Stimulated activated naive CD8-positive, alpha-beta T cell treated with anti-CD3 and anti-CD28 coated beads, Interleukin-15, amount 100 ng/mL, for 72 hours (primary cell): ENCODE data around the gene WDR1.

Experiments used
- ATAC-seq: fragments of 150-1000 bp; cut with Tn5 transposase; 2 replicates; pipeline ENCODE4 v1.10.0; 2021; ENCODE audit warnings: mild to moderate bottlenecking, moderate library complexity
- DNase-seq, 2 donors: peaks; one replicate each; pipeline ENCODE4 v3.0.0; 2021 to 2022
- H3K27ac Mint-ChIP-seq, 2 donors: one replicate each; pipeline ENCODE4 v1.8.0; 2022; ENCODE audit warnings: mild to moderate bottlenecking in 2 of 2, mixed read lengths in 2 of 2, moderate library complexity in 2 of 2
- H3K27me3 Mint-ChIP-seq: one replicate; pipeline ENCODE4 v1.8.0; 2022; ENCODE audit warnings: mixed read lengths
- H3K4me1 Mint-ChIP-seq: one replicate; pipeline ENCODE4 v1.8.0; 2022; ENCODE audit warnings: mild to moderate bottlenecking, mixed read lengths
- H3K4me3 Mint-ChIP-seq, 2 donors: one replicate each; pipeline ENCODE4 v1.8.0; 2022; ENCODE audit warnings: mild to moderate bottlenecking in 2 of 2, mixed read lengths in 2 of 2, moderate library complexity in 1 of 2
- H3K9me3 Mint-ChIP-seq, 2 donors: one replicate each; pipeline ENCODE4 v1.8.0; 2022; ENCODE audit warnings: mixed read lengths in 2 of 2

WDR1 gene, protein sequence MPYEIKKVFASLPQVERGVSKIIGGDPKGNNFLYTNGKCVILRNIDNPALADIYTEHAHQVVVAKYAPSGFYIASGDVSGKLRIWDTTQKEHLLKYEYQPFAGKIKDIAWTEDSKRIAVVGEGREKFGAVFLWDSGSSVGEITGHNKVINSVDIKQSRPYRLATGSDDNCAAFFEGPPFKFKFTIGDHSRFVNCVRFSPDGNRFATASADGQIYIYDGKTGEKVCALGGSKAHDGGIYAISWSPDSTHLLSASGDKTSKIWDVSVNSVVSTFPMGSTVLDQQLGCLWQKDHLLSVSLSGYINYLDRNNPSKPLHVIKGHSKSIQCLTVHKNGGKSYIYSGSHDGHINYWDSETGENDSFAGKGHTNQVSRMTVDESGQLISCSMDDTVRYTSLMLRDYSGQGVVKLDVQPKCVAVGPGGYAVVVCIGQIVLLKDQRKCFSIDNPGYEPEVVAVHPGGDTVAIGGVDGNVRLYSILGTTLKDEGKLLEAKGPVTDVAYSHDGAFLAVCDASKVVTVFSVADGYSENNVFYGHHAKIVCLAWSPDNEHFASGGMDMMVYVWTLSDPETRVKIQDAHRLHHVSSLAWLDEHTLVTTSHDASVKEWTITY

DNA sequence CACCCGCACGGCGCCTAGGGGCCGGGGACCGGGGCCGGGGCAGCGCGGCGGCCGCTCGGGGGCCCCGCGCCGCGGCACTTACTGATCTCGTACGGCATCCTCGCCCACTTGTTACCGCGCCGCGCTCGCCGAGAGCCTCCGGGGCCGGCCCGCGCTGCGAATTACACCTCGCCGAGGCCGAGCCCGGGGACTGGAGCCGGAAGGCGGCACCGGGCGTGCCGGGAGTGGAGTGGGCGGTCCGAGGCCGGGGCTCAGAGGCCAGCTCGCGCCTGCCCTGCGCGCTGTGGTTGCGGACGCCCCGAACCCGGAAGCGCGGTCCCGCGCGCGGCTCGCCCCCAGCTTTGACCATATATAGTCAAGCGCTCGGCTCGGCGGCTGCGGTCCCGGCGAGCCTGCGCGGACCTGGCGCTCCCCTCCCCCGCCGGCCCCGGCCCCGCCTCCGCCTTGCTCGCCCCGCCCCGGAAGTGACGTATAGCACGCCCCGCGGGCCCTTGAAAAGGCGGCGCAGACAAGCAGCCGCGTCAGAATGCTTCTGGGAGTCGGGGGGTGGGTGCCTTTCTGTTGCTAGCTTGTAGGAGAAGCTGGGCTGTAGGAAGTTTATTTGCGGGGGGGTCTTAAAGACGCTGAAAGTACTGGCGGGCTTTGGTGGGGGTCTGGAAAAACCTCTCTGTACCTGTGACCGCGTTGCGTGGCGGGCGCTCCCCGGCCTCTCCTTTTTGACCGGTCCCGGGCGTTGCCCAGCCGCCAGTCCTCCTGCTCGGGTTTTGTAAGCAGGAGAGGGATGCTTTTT, at the start of gene WDR1:
Gene WDR1 (minus strand): TSS at position 231 of the 790 bp plus-strand sequence. CDS start 133 bp downstream, at position 98.
- Mint-ChIP-seq H3K27ac (peak within 1 kb of the TSS; percentile 94), H3K4me3 (peak within 1 kb of the TSS; percentile 93 to 94), H3K9me3 (no peaks in the 10 kb centered on the region), H3K4me1 (peaks cover 90% of the 10 kb centered on the region), H3K27me3 (no peaks in the 10 kb centered on the region)
- ATAC-seq: peak; percentile 85
- peak; percentile 91 to 92 for DNase-seq

DNA sequence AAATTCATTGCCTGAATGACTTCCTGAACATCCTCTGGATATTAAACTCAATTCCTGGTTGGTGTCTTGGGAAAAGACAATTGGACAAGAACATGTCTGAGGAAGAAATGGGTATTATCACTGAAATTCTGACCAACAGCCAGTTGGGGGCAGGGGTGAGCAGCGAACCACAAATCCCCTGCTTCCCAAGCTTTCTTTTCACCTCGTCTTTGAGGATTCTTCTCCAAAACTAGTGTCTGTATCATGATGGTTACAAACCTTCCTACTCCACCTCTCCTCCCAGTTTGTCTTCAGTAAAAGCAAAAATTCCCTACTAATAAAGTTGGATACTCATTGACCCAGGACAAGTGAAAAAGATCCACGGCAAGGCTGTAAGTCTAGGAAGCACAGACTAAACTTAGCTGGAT, 48.3 kb upstream of the WDR1 start:
- DNase-seq (no peak), ATAC-seq (no peak)
- H3K27ac Mint-ChIP-seq: no peak overlapping the region
- H3K4me1 Mint-ChIP-seq: peaks cover 15% of the 10 kb centered on the region
- H3K4me3 Mint-ChIP-seq: no peak overlapping the region
- no peaks in the 10 kb centered on the region for H3K27me3 Mint-ChIP-seq
- no peaks in the 10 kb centered on the region for H3K9me3 Mint-ChIP-seq

DNA sequence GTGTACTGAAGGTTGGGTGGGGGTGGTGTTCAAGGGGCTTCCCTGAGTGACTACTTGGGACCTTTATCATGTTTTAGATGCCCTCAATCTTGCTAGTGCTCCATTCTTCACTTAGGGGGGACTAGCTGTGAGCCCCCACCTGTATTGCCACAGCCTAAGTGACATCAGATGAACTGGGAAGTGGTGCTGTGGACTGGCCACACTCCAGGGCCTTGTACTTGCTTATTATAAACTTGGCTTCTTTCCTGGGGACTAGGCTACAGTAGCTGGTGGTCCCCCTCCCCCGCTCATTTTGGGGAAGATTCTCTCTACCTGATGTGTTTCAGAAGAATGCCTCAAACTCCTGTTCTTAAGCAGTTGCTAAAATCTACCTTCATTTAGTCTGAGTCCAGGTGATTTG, 46.7 kb upstream of the WDR1 start:
- ATAC-seq: no peak
- H3K4me1 Mint-ChIP-seq: peaks cover 23% of the 10 kb centered on the region
- no peak for DNase-seq
- no peaks in the 10 kb centered on the region for H3K9me3 Mint-ChIP-seq
- no peak overlapping the region for H3K27ac Mint-ChIP-seq
- no peak overlapping the region for H3K4me3 Mint-ChIP-seq
- H3K27me3 Mint-ChIP-seq: no peaks in the 10 kb centered on the region

DNA sequence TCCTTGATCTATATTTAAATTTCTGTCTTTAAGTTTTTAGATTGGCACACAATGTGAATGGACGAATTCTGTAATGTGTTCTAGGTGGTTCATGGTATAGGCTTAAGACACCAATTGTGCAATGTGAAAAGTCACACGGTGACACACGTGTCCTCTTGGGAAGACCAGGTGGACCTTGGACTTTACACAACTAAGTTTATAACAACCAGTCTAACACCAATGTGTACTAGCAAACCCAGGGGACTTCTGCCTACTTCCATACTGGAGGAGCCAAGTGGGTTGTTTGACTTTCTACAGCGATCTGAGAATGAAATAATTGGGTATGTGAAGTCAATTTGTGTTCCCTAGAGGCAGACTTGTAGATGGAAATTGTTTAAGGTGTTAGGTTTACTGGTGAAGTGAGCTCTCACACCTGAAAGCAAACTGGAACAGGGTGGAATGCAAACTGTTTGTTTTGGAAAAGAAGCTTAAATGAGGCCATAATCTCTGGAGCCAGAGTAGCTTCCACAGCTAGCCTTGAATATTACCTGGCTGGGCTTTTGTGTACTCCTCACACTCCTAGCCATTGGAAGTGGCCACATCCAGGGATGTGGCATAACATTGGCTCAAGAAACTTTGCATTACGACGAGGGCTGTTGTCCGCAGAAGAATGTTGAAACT, 45.9 kb upstream of the WDR1 start:
- Mint-ChIP-seq H3K9me3 (no peaks in the 10 kb centered on the region), H3K27ac (no peak overlapping the region), H3K4me1 (peaks cover 30% of the 10 kb centered on the region), H3K27me3 (no peaks in the 10 kb centered on the region), H3K4me3 (no peak overlapping the region)
- DNase-seq: no peak
- no peak for ATAC-seq

DNA sequence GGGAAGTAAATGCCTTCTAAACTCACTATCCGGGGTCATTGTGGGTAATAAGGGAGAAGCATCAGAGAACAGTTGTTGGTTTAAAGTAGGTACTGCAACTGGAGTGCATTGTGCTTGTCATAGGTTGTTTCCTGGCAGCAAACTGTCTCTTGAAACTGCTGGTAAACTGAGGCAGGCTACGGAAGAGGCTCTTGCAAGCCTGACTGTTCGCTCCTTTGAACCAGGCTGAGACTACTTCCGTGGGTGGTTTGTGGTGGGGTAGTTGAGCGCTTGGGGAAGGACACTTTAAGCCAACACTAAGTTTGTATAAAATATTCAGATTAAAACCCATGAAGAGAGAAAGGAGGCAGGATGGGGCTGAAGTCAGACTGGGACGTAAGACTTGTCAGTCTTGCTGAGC, 45.2 kb upstream of the WDR1 start:
- Mint-ChIP-seq H3K4me1 (peaks cover 31% of the 10 kb centered on the region), H3K4me3 (no peak overlapping the region), H3K27me3 (no peaks in the 10 kb centered on the region), H3K27ac (no peak overlapping the region), H3K9me3 (no peaks in the 10 kb centered on the region)
- ATAC-seq (peak; percentile 88), DNase-seq (peak; percentile 21 to 54)

DNA sequence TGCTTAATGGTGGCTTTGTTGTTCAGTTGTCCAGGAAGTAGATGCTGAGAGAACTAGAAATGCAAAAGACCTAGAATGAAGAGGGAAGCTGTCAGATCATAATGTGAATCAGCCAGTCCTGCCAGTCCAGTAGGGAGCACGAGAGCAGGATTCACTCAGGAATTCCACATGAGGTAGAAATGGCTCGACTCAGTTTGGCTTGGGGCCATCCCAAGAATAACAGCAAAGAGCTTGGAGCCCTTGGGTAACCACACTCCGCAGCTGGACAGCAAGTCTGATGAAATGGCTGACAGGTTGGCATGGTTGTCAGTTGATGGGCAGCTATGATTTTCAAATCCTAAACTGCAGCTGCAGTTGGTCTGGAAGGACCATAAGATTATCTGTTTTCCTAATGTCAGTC, 44.5 kb upstream of the WDR1 start:
- Mint-ChIP-seq H3K27ac (no peak overlapping the region), H3K9me3 (no peaks in the 10 kb centered on the region), H3K27me3 (no peaks in the 10 kb centered on the region), H3K4me1 (peaks cover 31% of the 10 kb centered on the region), H3K4me3 (no peak overlapping the region)
- ATAC-seq (no peak), DNase-seq (no peak)

DNA sequence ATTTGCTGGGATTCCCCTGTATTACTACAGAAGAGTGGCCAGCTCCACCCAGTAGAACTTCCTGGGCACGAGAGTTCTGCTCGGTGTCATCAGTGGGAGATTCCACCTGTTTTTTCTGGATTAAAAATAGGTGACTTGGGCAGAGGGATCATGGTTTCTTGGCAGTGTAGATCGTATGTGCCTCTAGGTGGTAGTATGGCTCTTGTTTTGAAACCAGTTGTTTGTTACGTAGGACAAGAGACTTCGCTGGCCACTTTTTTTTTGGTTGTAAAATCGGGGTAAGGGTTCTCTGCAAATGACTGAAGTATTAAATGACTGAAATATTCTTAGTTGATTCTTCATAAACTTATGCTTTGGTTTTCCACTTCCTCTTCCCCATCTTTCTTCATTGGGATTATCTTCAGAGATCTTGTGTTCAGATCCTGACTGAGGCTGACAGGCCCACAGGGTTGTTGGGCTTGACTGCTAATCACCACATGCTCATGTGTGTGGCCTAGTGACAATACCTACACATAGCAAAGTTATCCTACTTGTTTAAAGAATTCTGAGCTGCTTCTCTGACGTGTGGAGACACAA, 43.8 kb upstream of the WDR1 start:
- H3K4me1 Mint-ChIP-seq: peaks cover 31% of the 10 kb centered on the region
- H3K27ac Mint-ChIP-seq: peak overlapping the region in 1 of 2 donors; percentile 77
- no peaks in the 10 kb centered on the region for H3K27me3 Mint-ChIP-seq
- H3K9me3 Mint-ChIP-seq: no peaks in the 10 kb centered on the region
- ATAC-seq (no peak), DNase-seq (no peak)
- no peak overlapping the region for H3K4me3 Mint-ChIP-seq

DNA sequence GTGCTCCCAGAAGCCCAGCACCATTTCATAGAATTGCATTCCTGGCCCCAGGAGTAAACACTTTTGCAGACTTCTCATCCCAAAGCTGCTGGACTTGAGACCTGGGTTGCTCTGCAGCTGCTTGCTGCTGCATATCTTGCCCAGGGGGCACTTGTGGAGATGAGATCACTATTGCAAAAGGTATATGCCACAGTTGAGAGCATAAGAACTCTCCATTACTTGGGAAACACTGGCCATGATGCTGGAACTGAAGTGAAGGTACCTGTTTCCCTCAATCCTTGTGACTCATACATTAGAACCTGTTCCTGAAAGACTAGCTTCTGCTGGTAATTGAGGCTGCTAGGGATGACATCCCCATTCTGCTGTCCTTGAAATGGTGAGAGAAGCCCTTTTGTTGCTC, 43.1 kb upstream of the WDR1 start:
- H3K27ac Mint-ChIP-seq: no peak overlapping the region
- ATAC-seq (no peak), DNase-seq (no peak)
- H3K4me3 Mint-ChIP-seq: no peak overlapping the region
- peaks cover 31% of the 10 kb centered on the region for H3K4me1 Mint-ChIP-seq
- H3K9me3 Mint-ChIP-seq: no peaks in the 10 kb centered on the region
- H3K27me3 Mint-ChIP-seq: no peaks in the 10 kb centered on the region

DNA sequence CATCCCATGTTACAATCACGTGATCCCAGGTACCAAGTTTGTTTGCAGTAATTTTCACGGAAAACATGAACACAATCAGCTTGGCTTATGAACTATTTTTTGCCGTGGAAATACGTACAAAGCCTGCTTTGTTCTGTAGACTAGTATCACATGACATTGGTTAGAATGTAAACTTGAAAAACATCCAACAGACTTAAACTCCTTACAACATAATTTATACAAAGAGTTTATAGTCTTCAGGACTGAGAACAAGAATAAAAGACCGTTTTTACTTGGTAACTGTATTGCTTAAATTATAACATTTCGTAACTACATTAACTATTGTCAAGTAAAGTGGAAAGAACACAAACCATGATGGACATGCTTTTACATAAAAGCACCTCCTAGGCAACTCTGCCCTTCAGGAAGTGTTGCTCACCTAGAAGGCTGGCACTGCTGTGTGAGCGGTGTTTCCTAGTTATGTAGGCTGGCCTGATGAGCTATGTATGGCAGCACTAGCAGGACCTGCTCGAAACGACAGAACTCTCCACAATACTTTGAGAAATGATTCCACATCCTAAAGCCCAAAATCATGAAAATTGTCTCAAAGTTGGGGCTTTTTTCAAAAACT, 41.8 kb upstream of the WDR1 start:
- no peak for DNase-seq
- H3K4me3 Mint-ChIP-seq: no peak overlapping the region
- H3K27ac Mint-ChIP-seq: no peak overlapping the region
- H3K4me1 Mint-ChIP-seq: peaks cover 31% of the 10 kb centered on the region
- no peaks in the 10 kb centered on the region for H3K27me3 Mint-ChIP-seq
- H3K9me3 Mint-ChIP-seq: no peaks in the 10 kb centered on the region
- ATAC-seq: no peak

DNA sequence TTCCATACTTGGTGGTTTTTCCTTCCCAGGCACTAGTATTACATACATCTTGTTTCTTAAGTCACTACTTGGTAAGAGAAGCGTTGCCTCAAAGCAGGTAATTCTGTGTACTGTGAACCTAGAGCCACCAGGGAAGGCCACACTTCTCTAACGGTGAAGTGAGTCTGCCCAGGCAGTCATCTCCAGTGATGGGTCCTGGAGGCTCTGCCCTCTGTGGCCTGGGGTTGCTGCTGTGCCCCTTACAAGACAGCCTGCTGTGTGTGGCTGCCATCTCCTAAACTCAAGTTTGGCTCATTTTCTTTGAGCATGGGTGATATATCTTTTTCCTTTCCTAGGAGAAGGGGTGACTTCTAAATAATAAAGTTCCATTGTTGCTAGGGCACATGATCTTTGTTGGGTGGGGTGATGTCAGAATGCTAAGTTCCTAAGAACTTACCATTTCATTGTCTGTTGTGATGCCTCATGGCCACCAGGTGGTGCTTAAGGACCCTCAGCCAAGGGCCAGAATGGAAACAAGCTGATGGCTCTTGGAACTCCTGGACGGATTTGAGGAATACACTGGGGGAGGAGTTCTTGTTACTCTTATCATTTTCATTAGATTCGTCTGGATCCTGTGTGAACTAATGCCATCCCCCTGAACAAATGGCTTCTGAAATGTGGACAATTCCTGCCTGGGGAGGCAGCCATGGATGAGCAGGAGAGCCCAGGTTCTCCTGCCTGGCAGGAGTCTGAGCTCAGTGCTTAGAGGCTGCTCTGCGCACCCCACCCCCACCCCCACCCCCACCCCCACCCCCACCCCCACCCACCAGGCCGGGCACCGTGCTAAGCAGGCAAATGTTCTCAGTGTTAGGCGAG, 41.1 kb upstream of the WDR1 start:
- Mint-ChIP-seq H3K27ac (no peak overlapping the region), H3K4me1 (peaks cover 31% of the 10 kb centered on the region), H3K9me3 (no peaks in the 10 kb centered on the region), H3K4me3 (no peak overlapping the region), H3K27me3 (no peaks in the 10 kb centered on the region)
- ATAC-seq (peak; percentile 41), DNase-seq (peak; percentile 24 to 39)

DNA sequence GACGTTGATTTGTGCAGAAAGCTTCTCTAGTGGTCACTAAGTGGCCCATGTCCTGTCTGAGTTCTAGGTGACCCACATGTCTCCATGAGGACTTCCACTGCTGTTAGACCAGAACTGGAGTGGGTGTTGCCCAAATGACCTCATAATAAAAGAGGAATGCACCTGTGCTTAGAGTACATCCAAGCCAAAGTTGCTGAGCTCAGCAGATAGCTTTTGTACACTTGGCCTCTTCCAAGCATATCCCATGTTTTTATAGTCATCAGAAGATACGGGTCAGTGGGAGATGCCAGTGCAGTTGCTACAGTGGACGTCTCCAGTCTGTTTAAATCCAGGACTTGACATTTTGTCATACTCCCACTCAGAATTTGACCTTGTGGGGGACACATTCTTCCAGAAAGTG, 37.6 kb upstream of the WDR1 start:
- no peaks in the 10 kb centered on the region for H3K9me3 Mint-ChIP-seq
- no peak overlapping the region for H3K27ac Mint-ChIP-seq
- no peak for ATAC-seq
- no peak overlapping the region for H3K4me3 Mint-ChIP-seq
- H3K27me3 Mint-ChIP-seq: no peaks in the 10 kb centered on the region
- DNase-seq: no peak
- peaks cover 16% of the 10 kb centered on the region for H3K4me1 Mint-ChIP-seq

DNA sequence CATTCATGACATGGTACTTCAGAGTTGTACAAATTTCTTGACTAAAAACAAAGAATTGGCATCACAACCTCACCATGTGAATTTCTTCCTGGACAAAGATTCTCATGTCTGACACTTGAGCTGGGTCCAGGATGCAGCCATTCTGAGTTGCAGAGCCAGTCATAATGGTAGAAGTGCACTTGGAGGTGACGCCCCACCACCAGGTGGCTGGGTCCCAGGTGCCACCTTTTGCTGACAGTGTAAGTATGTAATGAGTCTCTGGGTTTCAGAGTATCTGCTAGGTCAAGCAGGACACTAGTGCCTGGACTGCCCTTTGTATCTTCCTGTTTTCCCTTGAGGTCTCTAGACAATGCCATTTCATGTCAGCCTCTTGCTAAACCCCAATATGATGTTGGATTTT, 36.6 kb upstream of the WDR1 start:
- H3K4me1 Mint-ChIP-seq: peaks cover 8% of the 10 kb centered on the region
- DNase-seq (no peak), ATAC-seq (peak; percentile 28)
- no peaks in the 10 kb centered on the region for H3K27me3 Mint-ChIP-seq
- no peaks in the 10 kb centered on the region for H3K9me3 Mint-ChIP-seq
- H3K27ac Mint-ChIP-seq: no peak overlapping the region
- no peak overlapping the region for H3K4me3 Mint-ChIP-seq

DNA sequence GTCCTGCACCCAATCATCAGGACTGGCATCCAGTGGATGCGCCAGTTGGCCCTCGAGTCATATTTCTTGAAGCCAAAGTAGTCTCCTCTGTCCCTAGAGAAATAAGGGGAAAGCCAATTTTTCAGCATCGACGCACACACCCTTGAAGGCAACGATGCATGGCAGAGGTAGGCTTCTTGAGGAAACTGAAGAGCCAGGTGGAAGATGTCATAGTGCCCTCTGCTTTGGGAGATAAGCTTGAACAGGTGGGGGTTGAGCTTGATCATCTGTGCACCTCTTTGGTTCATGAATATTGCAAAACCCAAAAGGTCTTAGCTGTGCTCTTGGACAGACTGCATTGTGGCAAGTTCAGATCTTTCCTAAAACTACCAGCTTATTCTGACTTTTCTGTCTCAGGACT, 34.6 kb upstream of the WDR1 start:
- H3K9me3 Mint-ChIP-seq: no peaks in the 10 kb centered on the region
- no peaks in the 10 kb centered on the region for H3K27me3 Mint-ChIP-seq

DNA sequence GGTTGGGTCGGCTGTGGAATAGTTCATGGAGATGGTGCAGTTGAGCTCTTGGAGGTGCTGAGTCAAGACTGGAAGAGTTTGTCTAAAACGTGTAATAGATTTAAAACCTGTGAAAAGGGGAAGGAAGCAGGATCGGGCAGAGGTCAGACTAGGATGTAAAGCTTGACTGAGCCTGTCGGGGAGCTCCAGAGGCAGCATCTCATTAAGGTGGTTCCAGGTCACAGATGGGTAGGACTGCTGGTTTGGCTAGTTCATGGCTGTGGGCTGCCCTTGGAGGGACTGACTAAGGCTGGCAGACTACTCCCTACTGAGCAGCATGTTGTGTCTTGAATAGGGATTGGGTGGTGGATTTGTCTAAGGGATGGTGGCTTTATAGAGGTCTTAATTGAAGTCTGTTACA, 28.4 kb upstream of the WDR1 start:
- DNase-seq (no peak), ATAC-seq (no peak)
- no peaks in the 10 kb centered on the region for H3K27me3 Mint-ChIP-seq
- H3K4me1 Mint-ChIP-seq: no peaks in the 10 kb centered on the region
- no peaks in the 10 kb centered on the region for H3K9me3 Mint-ChIP-seq
- H3K27ac Mint-ChIP-seq: no peak overlapping the region
- H3K4me3 Mint-ChIP-seq: no peak overlapping the region

More for the DNA sequence above, 34.6 kb upstream of the WDR1 start:
- Mint-ChIP-seq H3K27ac (no peak overlapping the region), H3K4me3 (no peak overlapping the region), H3K4me1 (no peaks in the 10 kb centered on the region)
- no peak for ATAC-seq
- DNase-seq: no peak
